ENCODE data around the gene CAPN15.

GRCh38 chr16:505479-506245, 21.9 kb upstream of the CAPN15 start:
- TF ChIP-seq CTCF (IDR thresholded peaks at IDR 0.05), result no peak
- TF ChIP-seq POLR2A (IDR thresholded peaks at IDR 0.05), result no peak

All from thyroid gland (tissue), 4 donors.